Left kidney (tissue), 2 donors: ENCODE measurements around the gene ACTR3C. TPM values are rescaled to one million over a fixed set of nuclear protein-coding genes. Genes with fewer than 3 reads are reported as not detected.
"Not testable (repeated sequence)": the region's sequence is repeated elsewhere in the genome, so short reads cannot be mapped to it uniquely, and the experiment has no call there.

ENCODE experiments used
- DNase-seq: peaks from one replicate; pipeline ENCODE4 v3.0.0-alpha.2; 2013
- polyA plus RNA-seq: library from polyadenylated mRNA; unstranded; fragments of 120-200 nt; gene quantifications from one replicate; pipeline ENCODE4 v1.2.1, GENCODE V29; 2013; ENCODE audit not compliant: insufficient read length

ACTR3C gene
- polyA plus RNA-seq, 1 donor = 9.7 TPM

DNA sequence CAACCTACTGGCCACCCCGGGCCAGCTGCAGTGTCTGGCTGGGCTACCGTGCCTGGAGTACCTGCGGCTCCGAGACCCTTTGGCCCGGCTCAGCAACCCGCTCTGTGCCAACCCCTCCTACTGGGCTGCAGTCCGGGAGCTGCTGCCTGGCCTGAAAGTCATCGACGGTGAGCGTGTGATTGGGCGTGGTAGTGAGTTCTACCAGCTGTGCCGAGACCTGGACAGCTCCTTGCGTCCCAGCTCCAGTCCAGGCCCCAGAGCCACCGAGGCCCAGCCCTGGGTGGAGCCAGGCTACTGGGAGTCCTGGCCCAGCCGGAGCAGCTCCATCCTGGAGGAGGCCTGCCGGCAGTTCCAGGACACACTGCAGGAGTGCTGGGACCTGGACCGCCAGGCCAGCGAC, 13.8 kb upstream of the ACTR3C start:
- no peak for DNase-seq

GRCh38 chr7:150336746-150337145, 13.4 kb upstream of the ACTR3C start:
- no peak for DNase-seq

DNA sequence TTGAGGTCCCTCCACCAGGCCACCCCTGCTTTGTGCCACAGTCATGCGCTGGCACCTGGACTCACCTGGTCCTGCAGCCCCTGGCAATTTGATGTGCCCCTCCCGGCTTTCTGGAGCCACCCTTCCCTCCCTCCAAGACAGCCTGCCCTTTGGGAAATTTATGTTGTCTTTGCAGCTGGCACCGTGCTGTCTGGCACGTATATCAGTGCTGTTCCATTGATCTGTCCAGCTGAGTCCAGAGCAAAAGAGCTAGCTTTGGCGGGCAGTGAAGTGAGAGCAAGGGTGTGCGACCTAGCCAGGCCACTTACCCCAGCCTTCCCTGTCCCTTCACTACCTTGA, 12.4 kb upstream of the ACTR3C start:
- DNase-seq = no peak

- DNase-seq = no peak
Observed at GRCh38 chr7:150335108-150335773, 11.9 kb upstream of the ACTR3C start.

DNA sequence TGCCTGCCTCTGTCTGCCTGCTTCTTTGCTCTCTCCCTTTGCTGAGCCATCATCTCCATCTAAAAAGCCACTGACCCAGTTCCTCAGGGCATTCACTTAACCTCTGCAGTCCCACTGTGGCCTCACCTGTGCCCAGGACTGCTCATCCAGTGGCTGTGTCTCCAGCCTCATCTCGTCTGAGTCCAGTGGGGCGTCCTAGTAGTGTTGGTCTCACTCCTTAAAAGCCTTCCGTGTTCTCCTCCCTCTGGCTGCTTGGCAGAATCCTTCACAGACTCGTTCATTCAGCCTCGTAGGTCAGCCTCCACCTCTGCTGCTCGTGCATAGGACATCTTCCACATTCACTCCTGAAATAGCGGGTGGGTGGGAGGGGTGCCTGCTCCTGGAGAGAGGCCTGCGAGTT, 10.8 kb upstream of the ACTR3C start:
- DNase-seq = no peak

DNA sequence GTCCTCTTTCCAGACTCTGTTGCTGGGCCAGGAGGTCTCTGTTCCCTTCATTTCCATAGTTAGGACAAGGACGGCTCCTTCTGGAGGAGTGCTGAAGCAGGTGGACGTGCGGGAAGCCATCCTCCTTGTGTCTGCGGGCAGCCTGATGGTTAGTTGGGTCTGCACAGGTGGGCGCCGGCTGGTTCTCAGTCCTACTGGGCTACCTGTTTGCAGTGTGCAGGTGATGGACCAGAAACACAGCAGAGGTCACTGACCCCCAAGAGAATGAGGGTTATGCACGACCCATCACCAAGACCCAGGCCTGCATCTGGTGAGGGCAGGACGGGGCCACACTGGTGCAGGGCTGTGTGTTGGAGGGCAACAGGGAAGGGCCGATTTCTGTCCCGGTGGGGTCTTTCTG, 10.3 kb upstream of the ACTR3C start:
- DNase-seq = no peak

DNA sequence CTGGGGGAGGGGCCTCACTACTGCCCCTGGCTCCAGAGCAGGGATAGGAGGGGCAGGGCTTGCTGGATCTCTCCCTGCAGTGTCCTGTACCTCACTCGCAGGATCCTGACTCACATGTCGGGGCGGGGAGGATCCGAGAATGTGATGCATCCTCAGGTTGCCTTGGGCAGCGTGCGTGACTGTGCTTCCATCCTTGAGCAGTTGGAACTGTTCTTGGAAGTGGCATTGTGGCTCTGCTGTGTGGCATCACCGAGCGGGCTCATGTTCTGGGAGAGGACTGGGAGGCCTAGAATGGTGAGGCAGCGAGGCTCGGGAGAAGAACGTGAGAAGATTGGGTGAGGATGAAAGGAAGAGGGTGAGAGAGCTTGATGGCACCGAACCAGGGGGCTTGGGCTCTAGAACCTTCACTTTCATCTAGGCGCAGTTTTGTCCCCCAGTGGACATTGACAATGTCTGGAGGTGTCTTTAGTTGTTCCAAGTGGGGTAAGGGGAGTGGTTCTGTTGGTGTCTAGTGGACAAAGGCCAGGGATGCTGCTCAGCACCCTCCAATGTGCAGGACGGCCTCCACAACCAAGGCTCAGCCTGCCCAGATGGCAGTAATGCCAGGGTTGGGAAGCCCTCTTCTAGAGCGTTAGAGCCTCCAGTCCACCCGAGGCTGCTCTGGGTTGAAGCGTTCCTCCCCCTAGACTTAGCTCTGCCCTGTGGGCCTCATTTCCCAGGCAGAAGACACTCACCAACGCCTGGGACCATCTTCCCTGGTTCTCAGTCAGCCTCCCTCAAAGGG, 9.7 kb upstream of the ACTR3C start:
- DNase-seq = no peak

- DNase-seq = no peak
Observed at GRCh38 chr7:150330211-150330885, 7.0 kb upstream of the ACTR3C start.

GRCh38 chr7:150329331-150330120, 6.2 kb upstream of the ACTR3C start:
- DNase-seq = no peak

DNA sequence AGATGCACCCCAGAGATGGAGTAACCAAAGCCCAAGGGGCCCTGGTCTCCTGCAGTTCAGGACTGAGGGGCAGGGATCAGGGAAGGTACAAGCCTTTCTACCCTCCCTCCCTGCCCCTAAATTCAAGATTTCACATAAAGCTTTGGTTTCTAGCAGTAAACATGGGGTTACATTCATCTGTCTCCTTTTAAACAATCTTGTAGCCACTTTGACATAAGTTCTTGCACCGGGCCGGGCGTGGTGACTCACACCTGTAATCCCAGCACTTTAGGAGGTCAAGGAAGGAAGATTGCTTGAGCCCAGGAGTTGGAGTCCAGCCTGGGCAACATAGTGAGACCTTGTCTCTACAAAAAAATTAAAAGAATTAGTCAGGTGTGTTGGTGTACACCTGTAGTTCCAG, 4.0 kb upstream of the ACTR3C start:
- no peak for DNase-seq

DNA sequence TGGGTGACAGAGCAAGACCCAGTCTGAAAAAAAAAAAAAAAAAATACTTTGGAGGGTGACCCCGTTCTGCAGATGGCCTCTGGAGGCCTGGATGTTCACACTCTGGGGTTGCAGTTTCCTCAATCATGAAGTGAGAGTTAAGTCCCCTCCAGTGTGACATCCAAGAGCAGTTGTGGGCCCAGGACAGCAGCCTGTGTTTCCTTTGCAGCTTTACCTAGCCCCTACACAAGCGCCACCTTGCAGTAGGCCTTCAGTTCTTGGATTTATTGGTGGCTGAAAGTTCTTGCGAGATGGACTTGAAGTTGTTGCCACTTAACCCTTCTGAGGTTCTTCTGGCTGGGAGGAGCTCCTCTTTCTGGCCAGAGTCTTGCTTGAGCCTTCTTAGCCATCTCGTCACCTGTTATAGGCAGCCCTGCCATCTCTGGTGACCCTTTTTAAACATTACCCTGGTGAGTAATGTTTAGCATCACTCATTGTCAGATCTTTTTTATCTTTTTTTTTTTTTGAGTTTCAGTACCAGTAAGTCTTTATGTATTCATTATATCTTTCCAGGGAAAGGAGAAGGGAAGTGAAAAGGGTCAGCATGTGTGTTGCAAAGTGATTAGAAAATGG, 3.4 kb upstream of the ACTR3C start:
- no peak for DNase-seq

GRCh38 chr7:150325901-150326300, 2.6 kb upstream of the ACTR3C start:
- no peak for DNase-seq

GRCh38 chr7:150325110-150325611, 1.8 kb upstream of the ACTR3C start:
- no peak for DNase-seq

- no peak for DNase-seq
Observed at GRCh38 chr7:150324373-150324961, 1.1 kb upstream of the ACTR3C start.

DNA sequence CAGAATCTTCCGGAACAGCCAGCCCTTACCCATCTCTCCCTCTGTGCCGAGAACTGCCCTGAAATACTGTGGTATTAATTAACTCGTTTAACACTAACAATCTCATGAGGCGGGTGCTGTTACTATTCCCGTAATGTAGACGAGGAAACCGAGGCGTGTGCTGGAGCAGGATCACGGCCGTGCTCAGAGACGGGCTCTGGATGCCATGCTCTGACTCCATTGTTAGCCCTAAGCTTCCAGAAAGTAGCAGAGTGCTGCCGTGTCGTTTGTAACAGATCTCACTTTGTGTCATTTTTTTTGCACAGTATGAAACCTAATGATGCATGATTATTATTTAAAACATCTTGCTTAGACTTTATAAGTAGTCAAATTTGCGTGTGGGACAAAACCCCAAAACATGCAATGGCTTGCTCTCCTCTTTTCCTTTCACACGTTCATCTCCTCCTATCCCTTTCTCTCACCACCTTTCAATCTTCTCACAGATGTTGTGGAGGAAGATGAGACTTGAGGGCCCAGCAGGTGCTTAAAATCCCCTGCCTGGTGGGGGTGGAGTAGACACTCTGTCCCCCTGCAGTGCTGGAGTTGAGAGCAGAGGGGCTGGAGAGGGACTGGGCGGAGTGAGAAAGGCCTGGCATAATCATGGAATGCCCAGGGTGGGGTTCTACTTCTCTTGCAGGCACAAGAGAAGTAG, 482 bp upstream of the ACTR3C start:
- DNase-seq = no peak

DNA sequence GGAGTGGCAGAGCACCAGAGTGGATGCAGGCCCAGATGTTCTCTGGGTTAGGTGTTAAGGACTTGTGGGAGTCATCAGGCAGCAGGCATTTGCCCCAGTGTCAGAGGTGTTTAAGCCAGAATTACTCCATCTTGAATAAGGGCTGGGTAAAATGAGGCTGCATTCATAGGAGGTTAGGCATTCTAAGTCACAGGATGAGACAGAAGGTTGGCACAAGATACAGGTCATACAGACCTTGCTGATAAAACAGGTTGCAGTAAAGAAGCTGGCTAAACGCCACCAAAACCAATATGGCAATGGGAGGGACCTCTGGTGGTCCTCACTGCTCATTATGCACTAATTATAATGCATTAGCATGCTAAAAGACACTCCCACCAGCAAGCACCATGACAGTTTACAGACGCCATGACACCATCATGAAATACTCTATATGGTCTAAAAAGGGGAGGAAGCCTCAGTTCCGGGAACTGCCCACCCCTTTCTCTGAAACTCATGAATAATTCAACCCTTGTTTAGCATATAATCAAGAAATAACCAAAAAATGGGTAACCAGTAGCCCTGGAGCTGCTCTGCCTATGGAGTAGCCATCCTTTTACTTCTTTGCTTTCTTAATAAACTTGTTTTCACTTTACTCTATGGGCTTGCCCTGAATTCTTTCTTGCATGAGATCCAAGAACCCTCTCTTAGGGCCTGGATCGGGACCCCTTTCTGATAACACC, 1.1 kb downstream of the ACTR3C start:
- DNase-seq = no peak

GRCh38 chr7:150321788-150322113, 1.6 kb downstream of the ACTR3C start:
- no peak for DNase-seq

- no peak for DNase-seq
Observed at GRCh38 chr7:150317748-150318444, 5.4 kb downstream of the ACTR3C start.

DNA sequence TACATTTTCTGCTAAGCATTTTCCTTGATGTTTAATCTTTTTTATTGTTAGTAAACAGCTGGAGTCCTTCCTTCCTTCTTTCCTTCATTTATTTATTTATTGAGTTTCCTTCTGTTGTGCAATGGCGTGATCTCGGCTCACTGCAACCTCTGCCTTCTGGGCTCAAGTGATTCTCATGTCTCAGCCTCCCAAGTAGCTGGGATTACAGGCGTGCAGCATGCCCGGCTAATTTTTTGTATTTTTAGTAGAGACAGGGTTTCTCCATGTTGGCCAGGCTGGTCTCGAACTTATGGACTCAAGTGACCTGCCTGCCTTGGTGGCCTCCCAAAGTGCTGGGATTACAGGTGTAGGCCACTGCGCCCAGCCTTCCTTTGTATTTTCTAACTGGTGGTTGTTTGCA, 6.4 kb downstream of the ACTR3C start:
- DNase-seq = not testable (repeated sequence)
